CD1c-positive myeloid dendritic cell (primary cell): Measurements from ENCODE around the gene CCDC33.

Experiments
- DNase-seq: peaks from one replicate; pipeline ENCODE4 v3.0.0-alpha.2; 2016; ENCODE audit errors: extremely low spot score

CCDC33 gene

GRCh38 chr15:74258456-74259291, 22.5 kb downstream of the CCDC33 start:
- no peak for DNase-seq

GRCh38 chr15:74259292-74259648, 23.1 kb downstream of the CCDC33 start:
- no peak for DNase-seq

- DNase-seq, result no peak
These were observed 23.9 kb downstream of the CCDC33 start for GRCh38 chr15:74259821-74260607.

- no peak for DNase-seq
These were observed 24.9 kb downstream of the CCDC33 start for GRCh38 chr15:74261041-74261440.

- DNase-seq, result no peak
These were observed 25.6 kb downstream of the CCDC33 start for GRCh38 chr15:74261685-74262084.

- no peak for DNase-seq
These were observed 26.0 kb downstream of the CCDC33 start for GRCh38 chr15:74262151-74262550.

- no peak for DNase-seq
These were observed 26.5 kb downstream of the CCDC33 start for GRCh38 chr15:74262625-74263024.

- no peak for DNase-seq
These were observed 27.3 kb downstream of the CCDC33 start for GRCh38 chr15:74263466-74263865.

- no peak for DNase-seq
These were observed 28.0 kb downstream of the CCDC33 start for GRCh38 chr15:74264081-74264501.

- no peak for DNase-seq
These were observed 29.0 kb downstream of the CCDC33 start for GRCh38 chr15:74265046-74265639.

GRCh38 chr15:74268020-74268419, 31.9 kb downstream of the CCDC33 start:
- DNase-seq, result no peak

- DNase-seq, result no peak
These were observed 33.4 kb downstream of the CCDC33 start for GRCh38 chr15:74269362-74270035.

GRCh38 chr15:74270155-74270554, 34.0 kb downstream of the CCDC33 start:
- DNase-seq, result no peak

- DNase-seq, result no peak
These were observed 34.9 kb downstream of the CCDC33 start for GRCh38 chr15:74270854-74271520.

GRCh38 chr15:74272812-74273211, 36.7 kb downstream of the CCDC33 start:
- no peak for DNase-seq

- no peak for DNase-seq
These were observed 38.4 kb downstream of the CCDC33 start for GRCh38 chr15:74274470-74275038.

- DNase-seq, result no peak
These were observed 39.8 kb downstream of the CCDC33 start for GRCh38 chr15:74275957-74276356.

- no peak for DNase-seq
These were observed 40.4 kb downstream of the CCDC33 start for GRCh38 chr15:74276560-74276959.

- DNase-seq, result no peak
These were observed 41.2 kb downstream of the CCDC33 start for GRCh38 chr15:74277242-74277810.

GRCh38 chr15:74278207-74278606, 42.1 kb downstream of the CCDC33 start:
- no peak for DNase-seq
